Gastrocnemius medialis (tissue), 4 donors: ENCODE results near the gene GALNS. TPM values are rescaled to one million over a fixed set of nuclear protein-coding genes. Genes with fewer than 3 reads are reported as not detected.
"Not testable (repeated sequence)": the region's sequence is repeated elsewhere in the genome, so short reads cannot be mapped to it uniquely, and the experiment has no call there.

Experiments used
- ATAC-seq, 2 donors: fragments of 150-250 bp; one replicate each; pipeline ENCODE4 v1.9.1; 2016
- DNase-seq, 2 donors: peaks; one replicate each; pipeline ENCODE4 v3.0.0-alpha.2; 2019
- H3K27ac ChIP-seq, 4 donors: fragments of 200-600 bp; sonication (generic); 1 replicate in 1 of 4; 2 replicates in 3 of 4; pipeline ENCODE4 v1.5.1; 2016 to 2018; ENCODE audit warnings: mild to moderate bottlenecking in 2 of 4, moderate library complexity in 1 of 4
- H3K27me3 ChIP-seq, 3 donors: fragments of 200-600 bp; sonication (generic) in 2 of 3; 1 replicate in 1 of 3; 2 replicates in 2 of 3; pipeline versions ENCODE4 v1.5.1 to v1.6.0; 2016 to 2019; ENCODE audit warnings: mild to moderate bottlenecking in 1 of 3, moderate library complexity in 1 of 3
- H3K36me3 ChIP-seq, 2 donors: fragments of 200-600 bp; sonication (generic) in 1 of 2; one replicate each; pipeline ENCODE4 v1.5.1; 2017 to 2018
- H3K4me1 ChIP-seq, 2 donors: fragments of 200-600 bp; sonication (generic) in 1 of 2; one replicate each; pipeline ENCODE4 v1.5.1; 2016 to 2017; ENCODE audit warnings: mild to moderate bottlenecking in 2 of 2
- H3K4me3 ChIP-seq, 4 donors: fragments of 200-600 bp; sonication (generic) in 3 of 4; 1 replicate in 1 of 4; 2 replicates in 3 of 4; pipeline ENCODE4 v1.5.1; 2016 to 2019; ENCODE audit warnings: mild to moderate bottlenecking in 2 of 4
- H3K9me3 ChIP-seq, 3 donors: fragments of 200-600 bp; sonication (generic) in 2 of 3; 1 replicate in 1 of 3; 2 replicates in 2 of 3; pipeline ENCODE4 v1.5.1; 2016 to 2019
- CTCF ChIP-seq, 5 experiments: fragments of 450-650 bp in 3 of 5; fragments of 200-600 bp in 2 of 5; sonication (generic) in 2 of 5; IDR thresholded peaks in 4 of 5; conservative IDR thresholded peaks in 1 of 5; 1 replicate in 4 of 5; 2 replicates in 1 of 5; pipeline ENCODE4 v1.5.1; 2016 to 2019; ENCODE audit warnings: antibody characterized with exemption in 5 of 5, mild to moderate bottlenecking in 3 of 5, moderate library complexity in 3 of 5
- POLR2A ChIP-seq, 2 donors: fragments of 450-650 bp; IDR thresholded peaks; one replicate each; pipeline ENCODE4 v1.6.1; 2017; ENCODE audit warnings: antibody characterized with exemption in 2 of 2, mild to moderate bottlenecking in 2 of 2, moderate library complexity in 2 of 2
- in situ Hi-C, 4 donors: fragments of 200-750 bp; cut with MboI; loops; one replicate each; pipeline versions ENCODE4 v1.15.0 to v1.8.0; 2017; ENCODE audit warnings: low sequenced_read_pairs in 4 of 4
- intact Hi-C: fragments of 100-400 bp; cut with DNase I; formaldehyde crosslinking; loops from one replicate; pipeline ENCODE4 v1.15.1; 2023; ENCODE audit warnings: low total_unique reads
- total RNA-seq, 4 donors: library from RNA; depleted of rRNA; stranded (reverse); fragments of >200 nt; gene quantifications; one replicate each; pipeline versions ENCODE4 v1.1.0 to v1.2.3, GENCODE V29; 2016

The GALNS gene
- total RNA-seq, 4 donors from 2014 or later, result 8.8 to 14.7 (median 10.0) TPM

GRCh38 chr16:88790312-88791211, 66.2 kb downstream of the GALNS start:
- intact Hi-C loops, result no loop called here
- DNase-seq, result no peak

GRCh38 chr16:88789594-88789993, 67.2 kb downstream of the GALNS start:
- ATAC-seq (no peak), DNase-seq (no peak)
- no peak overlapping the region for H3K4me3 ChIP-seq
- TF ChIP-seq POLR2A (IDR thresholded peaks at IDR 0.05) (no peak), CTCF (IDR thresholded peaks at IDR 0.05 in 4 of 5, conservative IDR thresholded peaks at IDR 0.05 in 1 of 5) (no peak)
- no peaks in the 10 kb centered on the region for H3K9me3 ChIP-seq
- H3K36me3 ChIP-seq, result no peaks in the 10 kb centered on the region
- no peaks in the 10 kb centered on the region for H3K4me1 ChIP-seq
- intact Hi-C loops, result no loop called here
- no peak overlapping the region for H3K27ac ChIP-seq
- peaks cover 17 to 28% (median 24%) of the 10 kb centered on the region in 3 donors for H3K27me3 ChIP-seq
- in situ Hi-C loops, result no loop called here

More at GRCh38 chr16:88790312-88791211, 66.2 kb downstream of the GALNS start:
- H3K9me3 ChIP-seq, result no peaks in the 10 kb centered on the region
- no peaks in the 10 kb centered on the region for H3K36me3 ChIP-seq
- no peak overlapping the region for H3K27ac ChIP-seq
- H3K4me3 ChIP-seq, result no peak overlapping the region
- in situ Hi-C loops, result no loop called here
- no peaks in the 10 kb centered on the region for H3K4me1 ChIP-seq
- ATAC-seq, result no peak
- TF ChIP-seq POLR2A (IDR thresholded peaks at IDR 0.05), result no peak
- no peak for TF ChIP-seq CTCF (IDR thresholded peaks at IDR 0.05 in 4 of 5, conservative IDR thresholded peaks at IDR 0.05 in 1 of 5)
- H3K27me3 ChIP-seq, result peaks cover 17 to 25% (median 24%) of the 10 kb centered on the region in 3 donors

GRCh38 chr16:88788749-88789148, 68.0 kb downstream of the GALNS start:
- H3K36me3 ChIP-seq, in situ Hi-C loops, DNase-seq, H3K4me1 ChIP-seq, H3K9me3 ChIP-seq, H3K27ac ChIP-seq, H3K4me3 ChIP-seq, ATAC-seq, intact Hi-C loops: not testable (repeated sequence)
- H3K27me3 ChIP-seq, result peaks cover 22 to 33% (median 28%) of the 10 kb centered on the region in 3 donors

GRCh38 chr16:88787579-88788314, 69.0 kb downstream of the GALNS start:
- intact Hi-C loops (no loop called here), in situ Hi-C loops (no loop called here)
- no peaks in the 10 kb centered on the region for H3K9me3 ChIP-seq
- H3K4me3 ChIP-seq, result no peak overlapping the region
- H3K27ac ChIP-seq, result no peak overlapping the region
- TF ChIP-seq POLR2A (IDR thresholded peaks at IDR 0.05), result no peak
- no peak for TF ChIP-seq CTCF (IDR thresholded peaks at IDR 0.05 in 4 of 5, conservative IDR thresholded peaks at IDR 0.05 in 1 of 5)
- peaks cover 14 to 28% (median 22%) of the 10 kb centered on the region in 3 donors for H3K27me3 ChIP-seq
- DNase-seq (no peak), ATAC-seq (no peak)
- no peaks in the 10 kb centered on the region for H3K36me3 ChIP-seq
- peaks cover 0 to 4% of the 10 kb centered on the region in 2 donors for H3K4me1 ChIP-seq
